KMS-11 (cell line): ENCODE results near the gene GPNMB.

ENCODE experiments used
- H2AFZ ChIP-seq: fragments of 200-600 bp; sonication (generic); 2 replicates; pipeline ENCODE4 v1.6.1; 2016; ENCODE audit warnings: antibody characterized with exemption, mixed run types, low read depth
- H3K27ac ChIP-seq: fragments of 200-600 bp; sonication (generic); 2 replicates; pipeline ENCODE4 v1.6.1; 2016; ENCODE audit warnings: mild to moderate bottlenecking, mixed run types
- H3K27me3 ChIP-seq: fragments of 200-600 bp; sonication (generic); 2 replicates; pipeline ENCODE4 v1.6.1; 2017; ENCODE audit warnings: mild to moderate bottlenecking, low read depth, mixed run types, moderate library complexity; ENCODE audit not compliant: insufficient read depth
- H3K36me3 ChIP-seq: fragments of 200-600 bp; sonication (generic); 2 replicates; pipeline ENCODE4 v1.6.1; 2017; ENCODE audit warnings: mild to moderate bottlenecking, mixed run types; ENCODE audit not compliant: insufficient read depth
- H3K4me1 ChIP-seq: fragments of 200-600 bp; sonication (generic); 2 replicates; pipeline ENCODE4 v1.6.1; 2016; ENCODE audit warnings: mild to moderate bottlenecking, low read depth, mixed run types; ENCODE audit not compliant: poor library complexity, severe bottlenecking
- H3K4me2 ChIP-seq: fragments of 200-600 bp; sonication (generic); 2 replicates; pipeline ENCODE4 v1.7.0; 2016; ENCODE audit warnings: mild to moderate bottlenecking, mixed run types
- H3K4me3 ChIP-seq: fragments of 200-600 bp; sonication (generic); IDR thresholded peaks from 2 replicates; pipeline ENCODE4 v1.6.1; 2017; ENCODE audit warnings: low read depth, low read length, mixed read lengths; ENCODE audit not compliant: insufficient read depth
- H3K79me2 ChIP-seq: fragments of 200-600 bp; sonication (generic); 2 replicates; pipeline ENCODE4 v1.6.1; 2016; ENCODE audit warnings: low read depth, mixed run types; ENCODE audit not compliant: insufficient read depth
- H3K9ac ChIP-seq: fragments of 200-600 bp; sonication (generic); 2 replicates; pipeline ENCODE4 v1.6.1; 2016; ENCODE audit warnings: mild to moderate bottlenecking, mixed run types
- H4K20me1 ChIP-seq: fragments of 200-600 bp; sonication (generic); 2 replicates; pipeline ENCODE4 v1.6.1; 2016; ENCODE audit warnings: mild to moderate bottlenecking, mixed run types; ENCODE audit not compliant: insufficient read depth
- CTCF ChIP-seq: fragments of 200-600 bp; sonication (generic); conservative IDR thresholded peaks from 2 replicates; pipeline ENCODE4 v1.6.1; 2017; ENCODE audit warnings: low read depth, mild to moderate bottlenecking, antibody characterized with exemption, low read length, moderate library complexity, mixed read lengths

Gene GPNMB

DNA sequence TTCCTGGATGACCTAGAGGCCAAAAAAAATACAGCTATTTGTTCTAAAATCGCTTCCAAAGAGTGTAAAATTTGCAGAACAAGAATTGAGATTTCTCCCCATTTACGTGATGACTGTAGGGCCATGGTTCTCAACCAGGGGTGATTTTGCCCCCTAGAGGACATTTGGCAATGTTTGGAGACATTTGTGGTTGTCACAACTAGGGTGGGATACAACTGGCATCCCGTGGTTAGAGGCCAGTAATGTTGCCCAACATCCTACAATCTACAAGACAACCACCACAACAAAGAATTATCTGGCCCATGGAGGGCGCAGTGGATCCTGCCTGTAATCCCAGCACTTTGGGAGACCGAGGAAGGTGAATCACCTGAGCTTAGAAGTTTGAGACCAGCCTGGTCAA, 29.8 kb downstream of the GPNMB start:
- Histone ChIP-seq H3K4me3 (no peak overlapping the region), H3K79me2 (peaks cover 7% of the 10 kb centered on the region; the same call in 1 of the 2 replicates), H3K4me2 (no peak overlapping the region), H3K27me3 (no peaks in the 10 kb centered on the region), H3K27ac (no peak overlapping the region), H3K9ac (no peak overlapping the region), H3K4me1 (peaks cover 24% of the 10 kb centered on the region), H4K20me1 (no peaks in the 10 kb centered on the region), H3K36me3 (no peaks in the 10 kb centered on the region), H2AFZ (no peak overlapping the region)
- TF ChIP-seq CTCF, result no peak; the same call in 1 of the 2 replicates

- Histone ChIP-seq H2AFZ (no peak overlapping the region), H4K20me1 (no peaks in the 10 kb centered on the region), H3K36me3 (no peaks in the 10 kb centered on the region), H3K4me1 (peaks cover 24% of the 10 kb centered on the region), H3K4me3 (no peak overlapping the region), H3K9ac (no peak overlapping the region), H3K27ac (no peak overlapping the region; the same call in 1 of the 2 replicates), H3K27me3 (no peaks in the 10 kb centered on the region), H3K4me2 (no peak overlapping the region), H3K79me2 (peaks cover 7% of the 10 kb centered on the region; the same call in 1 of the 2 replicates)
- TF ChIP-seq CTCF, result no peak
These were observed 30.4 kb downstream of the GPNMB start for GRCh38 chr7:23276947-23277346.

- Histone ChIP-seq H3K79me2 (peaks cover 7% of the 10 kb centered on the region; the same call in 1 of the 2 replicates), H3K27me3 (no peaks in the 10 kb centered on the region), H4K20me1 (no peaks in the 10 kb centered on the region), H3K4me1 (peaks cover 25% of the 10 kb centered on the region), H2AFZ (no peak overlapping the region), H3K36me3 (no peaks in the 10 kb centered on the region), H3K27ac (no peak overlapping the region; the same call in 1 of the 2 replicates), H3K4me3 (no peak overlapping the region), H3K9ac (no peak overlapping the region), H3K4me2 (no peak overlapping the region)
- peak; percentile 86 for TF ChIP-seq CTCF
These were observed 30.9 kb downstream of the GPNMB start for GRCh38 chr7:23277359-23277989.

GRCh38 chr7:23279819-23280525, 33.4 kb downstream of the GPNMB start:
- H3K27ac ChIP-seq, result no peak overlapping the region
- no peaks in the 10 kb centered on the region for H3K36me3 ChIP-seq
- H4K20me1 ChIP-seq, result no peaks in the 10 kb centered on the region
- no peak overlapping the region for H2AFZ ChIP-seq
- H3K9ac ChIP-seq, result no peak overlapping the region
- H3K4me3 ChIP-seq, result no peak overlapping the region
- no peak overlapping the region for H3K4me2 ChIP-seq
- no peaks in the 10 kb centered on the region for H3K79me2 ChIP-seq
- no peaks in the 10 kb centered on the region for H3K27me3 ChIP-seq
- H3K4me1 ChIP-seq, result peaks cover 12% of the 10 kb centered on the region
- TF ChIP-seq CTCF, result no peak
